ENCODE results near the gene KRT32.

- TF ChIP-seq CTCF (IDR thresholded peaks at IDR 0.05) (no peak), POLR2A (IDR thresholded peaks at IDR 0.05) (no peak)
These were observed 18.0 kb upstream of the KRT32 start for GRCh38 chr17:41484920-41485904.

Data from esophagus squamous epithelium (tissue), 4 donors.